BE2C (cell line): ENCODE results near the gene DDAH1.

Source experiments
- DNase-seq: peaks from one replicate; pipeline ENCODE4 v3.0.0-alpha.2; 2020
- H3K27me3 ChIP-seq: fragments of 250-450 bp; sonication (Bioruptor Pico); 2 replicates; pipeline ENCODE4 v1.5.1; 2020; ENCODE audit warnings: mild to moderate bottlenecking
- H3K36me3 ChIP-seq: fragments of 250-450 bp; sonication (Bioruptor Pico); 2 replicates; pipeline ENCODE4 v1.5.1; 2020; ENCODE audit warnings: mild to moderate bottlenecking
- H3K4me1 ChIP-seq: fragments of 250-450 bp; sonication (Bioruptor Pico); 2 replicates; pipeline ENCODE4 v1.5.1; 2020
- H3K4me3 ChIP-seq: 2 replicates; pipeline ENCODE4 v1.5.1; 2011; ENCODE audit warnings: low read depth, low read length
- H3K9me3 ChIP-seq: fragments of 250-450 bp; sonication (Bioruptor Pico); 2 replicates; pipeline ENCODE4 v1.5.1; 2020
- CTCF ChIP-seq: IDR thresholded peaks from 2 replicates; pipeline ENCODE4 v1.5.1; 2012; ENCODE audit warnings: mild to moderate bottlenecking, low read depth, low read length

Gene DDAH1

GRCh38 chr1:85278853-85279314 lies 186.1 kb downstream of the DDAH1 start:
- TF ChIP-seq CTCF = no peak
- Histone ChIP-seq H3K9me3 (no peaks in the 10 kb centered on the region), H3K4me3 (no peak overlapping the region), H3K27me3 (no peaks in the 10 kb centered on the region), H3K4me1 (no peaks in the 10 kb centered on the region), H3K36me3 (no peaks in the 10 kb centered on the region)
- DNase-seq = no peak

GRCh38 chr1:85277802-85278201 lies 187.2 kb downstream of the DDAH1 start:
- no peak overlapping the region for H3K4me3 ChIP-seq
- no peak for DNase-seq
- no peaks in the 10 kb centered on the region for H3K4me1 ChIP-seq

DNA sequence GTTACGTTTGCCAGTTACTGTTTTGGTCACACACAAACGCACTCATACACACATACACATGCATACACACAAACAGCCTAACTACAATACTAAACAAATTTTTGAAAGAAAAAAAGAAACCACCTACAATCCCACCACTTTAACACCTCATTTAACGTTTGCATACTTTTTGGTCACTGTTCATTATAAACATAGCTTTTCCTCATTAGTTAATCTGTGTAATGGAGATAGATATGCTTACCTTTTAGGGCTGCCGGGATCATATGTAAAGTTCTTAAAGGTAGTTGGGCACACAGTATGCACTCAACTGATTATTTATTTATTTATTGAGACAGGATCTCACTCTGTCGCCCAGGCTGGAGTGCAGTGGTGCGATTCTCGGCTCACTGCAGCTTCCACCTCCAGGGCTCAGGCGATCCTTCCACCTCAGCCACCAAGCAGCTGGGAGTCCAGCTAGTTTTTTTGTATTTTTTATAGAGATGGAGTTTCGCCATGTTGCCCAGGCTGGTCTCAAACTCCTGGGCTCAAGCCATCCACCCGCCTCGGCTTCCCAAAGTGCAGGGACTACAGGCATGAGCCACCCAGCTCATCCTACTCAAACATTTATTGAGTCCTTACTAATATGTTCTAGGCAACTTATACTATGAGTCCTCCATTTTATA lies 187.8 kb downstream of the DDAH1 start:
- H3K36me3 ChIP-seq = no peaks in the 10 kb centered on the region
- no peaks in the 10 kb centered on the region for H3K27me3 ChIP-seq
- no peaks in the 10 kb centered on the region for H3K4me1 ChIP-seq
- peak overlapping the region; percentile 88 for H3K4me3 ChIP-seq
- H3K9me3 ChIP-seq = no peaks in the 10 kb centered on the region
- TF ChIP-seq CTCF = no peak
- no peak for DNase-seq

More at GRCh38 chr1:85277802-85278201, 187.2 kb downstream of the DDAH1 start:
- Histone ChIP-seq H3K36me3 (no peaks in the 10 kb centered on the region), H3K9me3 (no peaks in the 10 kb centered on the region), H3K27me3 (no peaks in the 10 kb centered on the region)
- no peak for TF ChIP-seq CTCF

DNA sequence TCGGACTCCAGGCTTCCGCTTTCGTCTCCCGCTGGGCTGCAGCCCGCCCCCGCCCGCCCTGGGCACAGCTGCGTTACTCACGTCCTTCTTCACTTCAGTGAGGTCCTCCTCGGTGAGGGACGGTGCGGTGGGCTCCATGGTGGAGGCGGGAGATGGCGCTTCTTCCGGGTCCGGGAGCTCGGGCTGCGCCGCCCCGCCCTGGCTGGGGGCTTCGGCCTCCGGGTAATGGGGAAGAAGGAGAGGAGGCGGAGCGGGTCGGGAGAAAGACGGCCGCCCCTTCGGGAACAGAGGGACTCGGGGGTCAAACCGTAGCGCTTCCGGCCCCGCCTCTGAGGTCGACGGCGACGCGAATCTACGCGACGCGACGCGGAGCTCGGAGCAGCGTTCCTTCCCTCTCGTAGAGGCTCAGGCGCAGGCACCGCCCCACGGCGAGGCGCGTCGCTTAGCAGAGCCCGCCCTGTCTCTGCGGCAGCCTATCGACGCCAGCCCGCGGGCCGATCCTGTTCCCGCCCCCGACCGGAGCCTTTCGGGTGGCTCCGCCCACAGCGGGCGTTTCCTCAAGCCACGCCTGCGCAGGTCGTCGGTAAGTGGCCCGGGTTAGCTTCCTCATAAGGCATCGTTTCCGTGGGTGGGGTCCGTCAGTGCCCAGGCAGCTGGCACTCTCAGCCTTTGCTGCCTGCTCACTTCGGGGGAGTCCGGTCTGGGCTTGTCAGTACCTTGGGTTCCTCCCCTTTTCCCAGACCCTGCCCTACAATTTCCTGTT lies 188.6 kb downstream of the DDAH1 start, which contains the start of gene BCL10:
TSS of gene BCL10 (minus strand) at position 418 of the 763 bp plus-strand sequence. CDS start at position 138, 280 bp downstream.
- peak; percentile 94 for DNase-seq
- no peak for TF ChIP-seq CTCF
- Histone ChIP-seq H3K4me1 (no peaks in the 10 kb centered on the region), H3K36me3 (no peaks in the 10 kb centered on the region), H3K4me3 (peak within 1 kb of the TSS; percentile 88), H3K27me3 (no peaks in the 10 kb centered on the region), H3K9me3 (no peaks in the 10 kb centered on the region)

- Histone ChIP-seq H3K4me1 (no peaks in the 10 kb centered on the region), H3K9me3 (no peaks in the 10 kb centered on the region)
- DNase-seq = no peak
Observed at GRCh38 chr1:85275701-85276214, 189.2 kb downstream of the DDAH1 start.

More at GRCh38 chr1:85275701-85276214, 189.2 kb downstream of the DDAH1 start:
- Histone ChIP-seq H3K27me3 (no peaks in the 10 kb centered on the region), H3K36me3 (no peaks in the 10 kb centered on the region), H3K4me3 (peak overlapping the region; percentile 88)
- TF ChIP-seq CTCF = no peak
